ENCODE data around the gene LGMN.

The LGMN gene

DNA sequence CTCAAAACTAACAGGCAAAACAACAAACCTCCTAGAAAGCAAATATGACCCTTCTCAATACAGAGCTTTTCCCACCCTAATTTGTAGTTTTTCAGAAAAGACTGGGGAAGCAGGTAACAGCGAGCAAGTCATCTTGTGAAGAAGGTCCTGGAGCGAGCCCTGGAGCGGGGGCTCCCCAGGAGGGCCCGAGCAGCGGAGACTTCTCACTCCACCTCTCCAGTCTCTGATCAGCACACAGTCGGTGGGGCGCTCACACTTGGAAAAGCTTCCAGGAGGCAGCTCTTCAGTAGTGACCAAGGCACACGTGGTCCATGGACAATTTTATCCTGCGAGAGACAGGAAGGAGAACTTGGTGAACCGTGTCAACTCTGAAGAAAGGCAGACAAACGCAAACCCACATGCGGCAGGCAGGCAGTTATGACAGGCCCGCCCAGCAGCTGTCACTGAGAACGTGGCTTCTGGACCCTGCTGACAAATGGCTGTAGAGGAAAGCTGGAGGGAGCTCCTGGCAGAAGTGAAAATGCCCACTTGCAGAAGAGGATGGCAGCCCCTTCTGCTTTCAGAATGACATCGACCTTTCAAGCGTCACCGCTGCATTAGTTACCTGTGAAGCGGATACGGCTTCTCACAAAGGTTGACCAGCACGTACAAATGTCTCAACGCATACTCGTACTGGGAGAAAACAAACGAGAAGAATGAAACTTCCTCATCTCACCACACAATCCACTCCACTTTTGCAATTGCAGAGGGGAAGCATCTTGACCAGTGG lies 44.2 kb downstream of the LGMN start:
- ChIA-PET CTCF (interaction anchor here (1.3 to 4.7 kb wide), 2 partner anchors 10 to 15 kb away, joined by 5 to 22 read pairs; no protein-coding TSS in a partner anchor), POLR2A (no interaction called here)
- no peak for DNase-seq (ENCODE audit: low read depth, low spot score)
- H3K4me3 ChIP-seq (ENCODE audit: low read depth, low read length) = no peak overlapping the region
- TF ChIP-seq CTCF (IDR thresholded peaks at IDR 0.05; ENCODE audit: insufficient read depth, low read length, missing control alignments) = no peak

GRCh38 chr14:92703516-92703915 lies 44.9 kb downstream of the LGMN start:
- CTCF ChIA-PET = interaction anchor here (0.9 to 4.7 kb wide), 4 partner anchors 11 to 77 kb away, joined by 3 to 22 read pairs (median 4); no protein-coding TSS in a partner anchor
- no peak overlapping the region for H3K4me3 ChIP-seq (ENCODE audit: low read depth, low read length)
- no peak for TF ChIP-seq CTCF (IDR thresholded peaks at IDR 0.05; ENCODE audit: insufficient read depth, low read length, missing control alignments)
- DNase-seq (ENCODE audit: low read depth, low spot score) = no peak
- POLR2A ChIA-PET = no interaction called here

GRCh38 chr14:92702441-92702918 lies 45.9 kb downstream of the LGMN start:
- CTCF ChIA-PET = interaction anchor here (0.7 to 4.7 kb wide), 5 partner anchors 13 to 418 kb away, joined by 3 to 22 read pairs (median 3); no protein-coding TSS in a partner anchor
- H3K4me3 ChIP-seq (ENCODE audit: low read depth, low read length) = no peak overlapping the region
- no peak for DNase-seq (ENCODE audit: low read depth, low spot score)
- no peak for TF ChIP-seq CTCF (IDR thresholded peaks at IDR 0.05; ENCODE audit: insufficient read depth, low read length, missing control alignments)
- POLR2A ChIA-PET = interaction anchor here (0.6 kb wide), 1 partner anchor 70 kb away, joined by 3 read pairs; no protein-coding TSS in a partner anchor

- ChIA-PET CTCF (interaction anchor here (0.6 to 4.7 kb wide), 4 partner anchors 12 to 82 kb away, joined by 3 to 25 read pairs (median 12); no protein-coding TSS in a partner anchor), POLR2A (no interaction called here)
- no peak for DNase-seq (ENCODE audit: low read depth, low spot score)
- H3K4me3 ChIP-seq (ENCODE audit: low read depth, low read length) = no peak overlapping the region
- TF ChIP-seq CTCF (IDR thresholded peaks at IDR 0.05; ENCODE audit: insufficient read depth, low read length, missing control alignments) = no peak
Observed at GRCh38 chr14:92701826-92702225, 46.6 kb downstream of the LGMN start.

GRCh38 chr14:92698393-92698792 lies 50.0 kb downstream of the LGMN start:
- no peak for TF ChIP-seq CTCF (IDR thresholded peaks at IDR 0.05; ENCODE audit: insufficient read depth, low read length, missing control alignments)
- H3K4me3 ChIP-seq (ENCODE audit: low read depth, low read length) = no peak overlapping the region
- CTCF ChIA-PET = interaction anchor here (1.5 to 4.0 kb wide), 3 partner anchors 8 to 86 kb away, joined by 5 to 25 read pairs (median 7); no protein-coding TSS in a partner anchor
- no peak for DNase-seq (ENCODE audit: low read depth, low spot score)
- POLR2A ChIA-PET = no interaction called here

GRCh38 chr14:92696366-92696765 lies 52.1 kb downstream of the LGMN start:
- CTCF ChIA-PET = interaction anchor here (1.3 to 3.0 kb wide), 2 partner anchors 10 to 88 kb away, joined by 5 to 17 read pairs; no protein-coding TSS in a partner anchor
- POLR2A ChIA-PET = no interaction called here
- TF ChIP-seq CTCF (IDR thresholded peaks at IDR 0.05; ENCODE audit: insufficient read depth, low read length, missing control alignments) = no peak
- DNase-seq (ENCODE audit: low read depth, low spot score) = no peak
- H3K4me3 ChIP-seq (ENCODE audit: low read depth, low read length) = no peak overlapping the region
